Measurements from ENCODE around the gene BMP6.

DNA sequence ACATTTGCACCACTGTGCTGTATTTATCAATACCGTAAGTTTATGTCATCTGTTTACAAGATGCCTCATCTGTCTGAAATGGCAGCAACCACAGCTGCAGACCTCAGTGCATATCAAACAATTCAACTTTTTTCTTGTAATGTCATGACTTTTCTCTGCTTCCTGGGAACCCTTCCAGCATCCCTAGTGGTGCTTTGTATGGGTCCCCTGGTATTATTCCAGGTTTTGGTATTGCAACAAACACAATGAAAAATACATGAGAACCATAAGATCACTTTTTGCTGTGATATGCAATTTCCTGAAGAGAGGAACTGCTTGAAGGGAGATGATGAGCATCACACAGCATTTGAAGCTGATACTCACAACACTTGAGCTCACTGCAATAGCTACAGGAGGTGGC is 196.7 kb downstream of the BMP6 start:
- TF ChIP-seq, protein P1, sequence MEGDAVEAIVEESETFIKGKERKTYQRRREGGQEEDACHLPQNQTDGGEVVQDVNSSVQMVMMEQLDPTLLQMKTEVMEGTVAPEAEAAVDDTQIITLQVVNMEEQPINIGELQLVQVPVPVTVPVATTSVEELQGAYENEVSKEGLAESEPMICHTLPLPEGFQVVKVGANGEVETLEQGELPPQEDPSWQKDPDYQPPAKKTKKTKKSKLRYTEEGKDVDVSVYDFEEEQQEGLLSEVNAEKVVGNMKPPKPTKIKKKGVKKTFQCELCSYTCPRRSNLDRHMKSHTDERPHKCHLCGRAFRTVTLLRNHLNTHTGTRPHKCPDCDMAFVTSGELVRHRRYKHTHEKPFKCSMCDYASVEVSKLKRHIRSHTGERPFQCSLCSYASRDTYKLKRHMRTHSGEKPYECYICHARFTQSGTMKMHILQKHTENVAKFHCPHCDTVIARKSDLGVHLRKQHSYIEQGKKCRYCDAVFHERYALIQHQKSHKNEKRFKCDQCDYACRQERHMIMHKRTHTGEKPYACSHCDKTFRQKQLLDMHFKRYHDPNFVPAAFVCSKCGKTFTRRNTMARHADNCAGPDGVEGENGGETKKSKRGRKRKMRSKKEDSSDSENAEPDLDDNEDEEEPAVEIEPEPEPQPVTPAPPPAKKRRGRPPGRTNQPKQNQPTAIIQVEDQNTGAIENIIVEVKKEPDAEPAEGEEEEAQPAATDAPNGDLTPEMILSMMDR (IDR thresholded peaks at IDR 0.05): no peak
- TF ChIP-seq POLR2AphosphoS5 (IDR thresholded peaks at IDR 0.05) (no peak), POLR2A (IDR thresholded peaks at IDR 0.05) (no peak), EP300 (IDR thresholded peaks at IDR 0.05) (no peak)

Measured in sigmoid colon (tissue), 4 donors.